Stimulated activated CD8-positive, alpha-beta memory T cell treated with anti-CD3 and anti-CD28 coated beads, Interleukin-7, amount 100 ng/mL, for 4 hours (primary cell): ENCODE results near the gene NEFH.
"Not testable (repeated sequence)": the region's sequence is repeated elsewhere in the genome, so short reads cannot be mapped to it uniquely, and the experiment has no call there.

Experiments
- DNase-seq, 2 donors: peaks; one replicate each; pipeline ENCODE4 v3.0.0-alpha.2; 2020; ENCODE audit warnings: low read depth in 2 of 2

The NEFH gene

GRCh38 chr22:29479417-29480261, at the start of gene NEFH:
Gene NEFH, plus strand, starts transcription at chr22:29480218. Its CDS starts 45 bp downstream, at chr22:29480263.
- no peak for DNase-seq

DNA sequence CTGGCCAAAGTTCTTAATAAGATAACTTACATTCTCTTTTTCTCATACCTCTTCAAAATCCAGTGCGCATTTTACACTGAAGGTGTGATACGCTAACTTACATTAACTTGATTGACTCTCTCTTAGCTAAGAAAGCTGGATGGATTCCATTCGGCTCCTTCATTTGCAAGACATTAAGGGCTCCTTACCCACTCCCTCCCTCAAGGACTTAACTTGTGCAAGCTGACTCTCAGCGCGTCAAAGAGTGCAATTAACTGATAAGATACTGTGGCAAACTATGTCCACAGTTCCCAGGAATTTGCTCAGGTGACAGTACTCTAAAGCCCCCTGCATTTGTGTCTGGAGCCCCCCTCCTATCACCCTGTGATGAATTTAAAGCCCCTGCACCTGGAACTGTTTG, 48.0 kb upstream of the NEFH start:
- no peak for DNase-seq

DNA sequence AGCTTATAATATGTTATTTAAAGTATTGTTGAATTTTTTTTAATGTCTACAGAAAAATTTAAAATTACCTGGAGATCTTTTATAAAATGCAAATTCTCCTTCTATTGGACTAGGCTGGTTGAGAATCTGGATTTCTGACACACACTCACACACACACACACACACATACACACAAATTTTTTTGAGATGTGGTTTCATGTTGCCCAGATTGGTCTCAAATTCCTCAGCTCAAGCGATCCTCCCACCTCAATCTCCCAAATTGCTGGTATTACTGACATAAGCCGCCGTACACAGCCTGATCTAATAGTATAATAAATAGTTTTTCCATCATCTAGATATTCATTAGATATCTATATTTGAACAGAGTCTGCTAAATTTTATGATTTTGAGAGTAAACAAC, 46.2 kb upstream of the NEFH start:
- no peak for DNase-seq

DNA sequence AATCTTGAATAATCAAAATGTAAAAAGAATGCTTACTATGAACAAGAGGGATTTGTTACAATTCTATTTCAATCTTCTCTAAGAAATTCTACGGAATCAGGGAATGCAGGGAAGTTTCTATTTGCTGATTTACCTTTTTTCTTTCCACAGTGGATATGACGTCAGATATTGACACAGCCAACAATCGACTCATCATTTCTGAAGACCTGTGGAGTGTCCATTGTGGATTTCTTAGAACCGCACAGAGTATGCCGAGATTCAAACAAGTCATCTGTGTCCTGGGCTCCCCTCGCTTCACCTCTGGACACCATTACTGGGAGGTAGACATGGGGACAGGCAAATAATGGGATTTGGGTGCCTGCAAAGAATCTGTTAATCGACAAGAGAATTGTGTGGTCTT, 45.7 kb upstream of the NEFH start:
- no peak for DNase-seq

GRCh38 chr22:29435236-29436136, 44.5 kb upstream of the NEFH start:
- DNase-seq, result no peak

DNA sequence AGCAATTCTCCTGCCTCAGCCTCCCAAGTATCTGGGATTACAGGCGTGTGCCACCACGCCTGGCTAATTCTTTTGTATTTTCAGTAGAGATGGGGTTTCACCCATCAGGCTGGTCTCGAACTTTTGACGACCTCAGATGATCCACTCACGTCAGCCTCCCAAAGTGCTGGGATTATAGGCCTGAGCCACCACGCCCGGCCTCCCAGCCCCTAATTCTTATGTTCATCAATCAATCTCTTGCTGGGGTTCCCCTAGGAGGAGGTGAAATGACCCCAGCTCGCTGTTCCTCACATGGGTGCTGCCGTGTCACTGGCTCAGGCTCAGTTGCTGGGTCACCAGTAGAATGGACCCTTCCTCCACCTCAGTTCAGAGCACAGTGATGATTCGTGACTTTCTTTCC, 41.7 kb upstream of the NEFH start, which contains the start of gene RFPL1:
Gene RFPL1, plus strand, starts transcription at position 301 of the 400 bp plus-strand sequence.
- not testable (repeated sequence) for DNase-seq

- DNase-seq, result no peak
Observed at GRCh38 chr22:29442976-29443375, 37.0 kb upstream of the NEFH start.

- DNase-seq, result no peak
Observed at GRCh38 chr22:29443452-29443851, 36.6 kb upstream of the NEFH start.

DNA sequence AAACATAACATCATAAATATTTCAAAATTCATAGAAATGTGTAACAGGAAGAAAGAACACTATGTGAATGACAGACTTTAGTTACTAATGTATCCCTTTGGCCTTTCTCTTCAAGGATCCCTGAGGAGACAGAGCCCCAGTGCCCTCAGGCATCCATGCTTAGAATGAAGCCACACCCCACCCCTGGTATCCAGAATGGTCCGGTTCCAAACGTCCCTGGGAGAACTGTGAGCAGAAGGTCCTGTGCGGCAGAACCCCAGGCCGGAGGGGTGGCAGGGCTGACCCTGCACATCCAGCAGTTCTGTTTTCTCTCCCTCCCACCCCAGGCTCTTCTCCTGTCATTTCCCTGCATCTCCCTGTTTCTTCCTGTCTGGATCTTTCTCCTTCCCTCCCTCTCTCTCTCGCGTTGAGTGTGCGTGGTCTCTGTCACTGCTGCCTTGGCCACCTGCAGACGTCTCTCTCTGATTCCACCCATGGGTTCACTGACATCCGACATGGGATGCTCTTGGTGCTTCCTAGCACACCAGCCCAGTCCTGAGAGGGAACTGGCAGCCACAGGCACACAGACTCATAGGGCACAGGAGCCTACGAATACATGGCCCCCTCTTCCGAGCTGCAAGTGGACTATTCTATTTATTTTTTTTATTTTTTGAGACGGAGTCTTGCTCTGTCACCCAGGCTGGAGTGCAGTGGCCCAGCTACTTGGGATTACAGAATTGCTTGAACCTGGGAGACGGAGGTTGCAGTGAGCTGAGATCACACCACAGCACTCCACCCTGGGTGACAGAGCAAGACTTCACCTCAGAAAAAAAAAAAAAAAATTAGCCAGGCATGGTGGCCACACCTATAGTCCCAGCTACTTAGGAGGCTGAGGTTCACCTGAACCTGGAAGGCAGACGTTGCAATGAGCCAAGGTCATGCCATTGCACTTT, 35.9 kb upstream of the NEFH start:
- no peak for DNase-seq

GRCh38 chr22:29445508-29445907, 34.5 kb upstream of the NEFH start:
- DNase-seq, result no peak

DNA sequence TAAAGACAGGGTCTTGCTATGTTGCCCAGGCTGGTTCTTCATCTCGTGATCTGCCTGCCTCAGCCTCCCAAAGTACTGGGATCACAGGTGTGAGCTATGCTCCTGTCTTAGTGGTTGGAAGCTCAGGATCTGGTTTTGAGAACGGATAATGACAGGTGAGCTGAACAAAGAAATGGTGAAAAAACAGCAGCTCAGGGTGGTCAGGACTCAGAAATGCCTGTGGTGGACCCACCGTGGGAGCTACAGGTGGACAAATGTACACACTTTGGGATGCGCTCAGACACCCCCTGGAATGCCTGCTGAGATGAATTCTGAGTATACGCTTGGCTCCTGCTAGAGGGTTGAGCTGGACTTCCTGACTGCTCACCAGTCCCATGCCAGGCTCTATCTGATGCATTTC, 32.1 kb upstream of the NEFH start:
- no peak for DNase-seq

DNA sequence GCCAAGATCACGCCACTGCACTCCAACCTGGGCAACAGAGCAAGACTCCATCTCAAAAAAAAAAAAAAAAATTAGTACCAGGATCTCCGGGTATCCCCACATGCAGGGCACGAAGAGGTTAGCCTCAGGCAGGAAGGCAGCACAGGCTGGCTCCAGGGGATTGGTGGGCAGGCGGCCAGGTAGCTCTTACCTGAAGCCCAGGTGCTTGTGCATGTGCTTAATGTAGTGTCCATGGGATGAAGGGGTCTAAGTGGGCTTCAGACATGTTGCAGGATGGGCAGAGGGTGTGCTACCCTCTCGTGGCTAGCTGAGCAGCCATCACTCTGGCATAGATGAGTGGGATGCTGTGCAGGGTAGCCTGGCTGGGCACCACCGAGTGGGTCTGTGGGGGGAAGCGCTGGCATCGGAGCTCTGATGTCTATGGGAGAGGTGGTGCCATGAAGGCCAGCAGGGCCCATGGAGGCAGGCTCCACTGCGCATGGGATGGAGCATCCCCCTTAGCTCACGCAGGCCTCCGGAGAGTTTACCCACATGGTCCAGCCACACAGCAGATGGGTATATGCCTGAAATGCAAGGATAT, 30.6 kb upstream of the NEFH start:
- DNase-seq, result no peak

DNA sequence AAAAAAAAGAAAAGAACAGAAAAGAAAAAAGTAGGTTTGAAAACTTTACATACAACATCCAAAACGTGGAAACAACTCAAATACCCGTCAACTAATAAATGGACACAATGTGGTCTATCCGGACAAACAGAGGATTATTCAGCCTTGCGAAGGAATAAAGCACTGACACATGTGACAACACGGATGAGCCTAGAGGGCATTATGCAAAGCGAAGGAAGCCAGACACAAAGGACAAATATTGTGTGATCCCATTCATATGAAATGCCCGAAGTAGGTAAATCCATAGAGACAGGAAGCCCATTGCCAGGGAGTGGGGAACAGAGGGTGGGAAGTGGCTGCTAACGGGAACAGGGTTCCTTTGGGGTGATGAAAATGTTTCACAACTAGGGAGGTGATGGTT, 29.8 kb upstream of the NEFH start:
- no peak for DNase-seq

- no peak for DNase-seq
Observed at GRCh38 chr22:29451863-29452262, 28.2 kb upstream of the NEFH start.

DNA sequence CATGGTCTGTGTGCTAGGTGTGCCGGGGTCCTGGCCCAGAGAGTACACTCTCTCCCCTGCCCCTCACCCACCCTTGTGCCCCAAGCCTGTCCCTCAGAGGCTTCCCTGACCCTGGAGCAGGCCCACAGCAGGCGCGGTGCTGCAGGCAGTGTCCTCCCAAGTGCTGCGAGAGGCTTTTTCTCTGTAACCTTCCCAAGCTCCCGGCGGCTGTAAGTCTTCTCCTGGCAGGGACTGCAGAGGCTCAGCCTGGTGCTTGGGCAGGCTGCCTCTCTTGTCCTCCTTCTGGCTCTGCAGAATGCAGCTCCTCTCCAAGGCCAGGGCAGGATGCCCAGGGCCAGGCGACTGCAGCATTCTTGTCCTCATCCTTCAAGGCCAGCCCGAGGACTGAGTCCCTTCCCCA, 25.7 kb upstream of the NEFH start:
- no peak for DNase-seq

DNA sequence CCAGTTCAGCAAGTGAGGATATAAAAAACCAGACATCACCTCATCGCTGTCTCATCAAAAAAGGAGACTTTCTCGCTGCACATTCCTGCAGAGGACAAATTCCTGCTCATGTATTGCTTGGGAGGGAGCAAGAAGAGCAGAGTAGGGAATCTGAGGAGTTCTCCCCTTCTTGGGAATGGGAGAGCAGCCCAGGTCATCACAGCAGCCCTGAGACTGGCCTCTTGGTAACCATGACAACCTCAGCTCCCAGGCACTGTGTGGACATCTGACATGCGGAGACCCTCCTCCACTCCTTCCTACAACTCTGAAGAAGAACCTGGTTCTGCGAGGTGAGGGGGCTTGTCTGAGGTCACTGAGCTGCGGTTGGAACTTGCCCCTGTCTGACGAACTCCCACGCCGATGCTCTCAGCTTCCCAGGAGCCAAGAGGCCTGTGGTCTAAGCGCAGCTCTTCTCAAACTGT, 23.8 kb upstream of the NEFH start:
- no peak for DNase-seq

DNA sequence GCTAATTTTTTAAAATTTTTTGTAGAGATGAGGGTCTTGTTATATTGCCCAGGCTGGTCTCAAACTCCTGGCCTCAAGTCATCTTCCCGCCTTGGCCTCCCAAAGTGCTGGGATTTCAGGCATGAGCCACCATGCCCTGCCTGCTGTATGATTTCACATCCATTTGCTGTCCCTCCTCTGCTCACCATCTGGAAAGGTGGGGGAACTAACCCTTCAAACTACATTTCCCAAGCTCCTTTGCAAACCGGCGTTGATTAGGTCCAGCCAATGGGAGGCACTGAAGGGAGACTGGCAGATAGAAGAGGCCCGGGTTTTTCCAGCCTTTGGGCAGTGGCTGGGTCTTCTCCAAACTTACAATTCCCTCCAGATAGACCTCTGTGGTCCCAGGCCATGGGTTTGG, 22.3 kb upstream of the NEFH start:
- DNase-seq, result no peak

GRCh38 chr22:29458551-29458950, 21.5 kb upstream of the NEFH start:
- DNase-seq, result no peak

DNA sequence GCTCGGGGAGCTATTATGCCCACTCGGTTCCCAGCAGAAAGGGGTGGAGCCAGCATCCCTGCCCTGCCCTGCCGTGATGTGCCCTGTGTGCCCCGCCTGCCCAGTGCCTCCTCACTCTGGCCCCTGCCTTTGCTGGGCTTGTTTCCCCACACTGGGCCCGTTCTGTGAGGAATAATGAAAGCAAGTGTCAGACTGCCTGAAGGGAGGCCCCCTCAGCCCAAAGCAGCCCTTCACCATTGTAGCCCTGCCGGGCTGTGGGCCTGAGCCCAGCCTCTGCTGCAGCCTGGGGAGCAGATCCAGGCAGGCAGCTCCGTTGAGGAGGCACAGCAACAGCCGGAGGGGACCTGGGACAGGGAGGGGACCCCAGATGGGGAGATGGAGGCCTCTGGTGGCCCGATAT, 20.2 kb upstream of the NEFH start:
- no peak for DNase-seq

DNA sequence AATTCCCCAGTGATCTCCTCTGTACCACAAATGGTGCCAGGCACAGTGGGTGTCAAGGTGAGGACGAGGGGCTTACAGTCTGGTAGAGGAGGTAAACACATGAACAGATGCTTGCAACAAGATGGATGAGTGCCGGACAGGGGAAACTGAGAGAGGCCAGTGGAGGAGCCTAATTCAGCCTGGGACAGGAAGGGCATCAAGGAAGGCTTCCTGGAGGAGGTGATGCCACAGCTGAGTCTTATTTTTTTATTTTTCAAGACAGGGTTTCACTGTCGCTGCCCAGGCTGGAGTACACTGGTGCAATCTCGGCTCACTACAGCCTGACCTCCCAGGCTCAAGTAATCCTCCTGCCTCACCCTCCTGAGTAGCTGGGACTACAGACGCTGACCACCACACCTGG, 18.8 kb upstream of the NEFH start:
- no peak for DNase-seq

DNA sequence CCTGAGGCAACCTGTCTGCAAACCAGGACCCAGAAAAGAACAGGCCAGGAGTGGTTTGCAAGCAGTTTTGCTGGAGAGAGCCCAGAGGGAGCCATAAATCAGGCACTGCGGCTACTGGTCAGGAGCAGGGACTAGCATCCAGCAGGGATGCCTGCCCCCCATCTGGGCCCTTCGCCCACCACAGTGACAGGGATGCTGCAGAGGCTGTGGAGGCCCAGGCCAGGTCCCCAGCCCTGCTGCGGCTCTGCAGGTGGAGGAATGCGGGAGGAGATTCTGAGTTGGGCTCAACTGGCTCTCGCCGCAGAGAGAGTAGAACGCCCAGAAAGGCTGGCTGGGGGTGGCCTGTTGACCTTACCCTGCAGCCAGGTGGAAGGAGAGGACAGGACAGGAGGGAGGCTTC, 16.4 kb upstream of the NEFH start:
- DNase-seq, result no peak
